Colonic mucosa (tissue), 4 donors: Measurements from ENCODE around the gene RAB11FIP3. TPM values are rescaled to one million over a fixed set of nuclear protein-coding genes. Genes with fewer than 3 reads are reported as not detected.
A peak's percentile ranks its signal among the peaks of the same experiment; 100 is the strongest.
"Not testable (repeated sequence)": the region's sequence is repeated elsewhere in the genome, so short reads cannot be mapped to it uniquely, and the experiment has no call there.

ENCODE experiments used
- DNase-seq: peaks from one replicate; pipeline ENCODE4 v3.0.0-alpha.2; 2020
- H3K27ac ChIP-seq: fragments of 200-600 bp; one replicate; pipeline ENCODE4 v1.8.0; 2021
- H3K27me3 ChIP-seq: fragments of 200-600 bp; one replicate; pipeline ENCODE4 v1.8.0; 2021
- H3K36me3 ChIP-seq: fragments of 200-600 bp; one replicate; pipeline ENCODE4 v1.8.0; 2021
- H3K4me1 ChIP-seq: fragments of 200-600 bp; one replicate; pipeline ENCODE4 v1.8.0; 2021; ENCODE audit warnings: mild to moderate bottlenecking
- H3K4me3 ChIP-seq: fragments of 200-600 bp; one replicate; pipeline ENCODE4 v1.8.0; 2021
- H3K9ac ChIP-seq, 2 donors: one replicate each; pipeline ENCODE4 v1.7.0; 2013; ENCODE audit warnings: control low read depth in 2 of 2, low read depth in 2 of 2, low read length in 2 of 2
- H3K9me3 ChIP-seq: fragments of 200-600 bp; one replicate; pipeline ENCODE4 v1.8.0; 2021
- intact Hi-C: fragments of 100-400 bp; cut with DNase I; formaldehyde crosslinking; loops from one replicate; pipeline ENCODE4 v1.14.1; 2022
- total RNA-seq, 2 donors: library from RNA; stranded (reverse); fragmentation: NEBNext Ultra II Directional in 1 of 2; extraction: Animal tissue kit (Norgen Biotek cat#: 25700) in 1 of 2; gene quantifications; one replicate each; pipeline ENCODE4 v1.2.1, GENCODE V29; 2021
- TF ChIP-seq, protein P1 (sequence below): fragments of 200-600 bp; IDR thresholded peaks from one replicate; pipeline ENCODE4 v1.8.0; 2022; ENCODE audit warnings: antibody characterized with exemption, mild to moderate bottlenecking
- donor health status: healthy.
- donor health status: DM: no; HTN: no; CAD: no.
- donor health status: DM: no; HTN: no; CAD: no.

Gene RAB11FIP3, protein sequence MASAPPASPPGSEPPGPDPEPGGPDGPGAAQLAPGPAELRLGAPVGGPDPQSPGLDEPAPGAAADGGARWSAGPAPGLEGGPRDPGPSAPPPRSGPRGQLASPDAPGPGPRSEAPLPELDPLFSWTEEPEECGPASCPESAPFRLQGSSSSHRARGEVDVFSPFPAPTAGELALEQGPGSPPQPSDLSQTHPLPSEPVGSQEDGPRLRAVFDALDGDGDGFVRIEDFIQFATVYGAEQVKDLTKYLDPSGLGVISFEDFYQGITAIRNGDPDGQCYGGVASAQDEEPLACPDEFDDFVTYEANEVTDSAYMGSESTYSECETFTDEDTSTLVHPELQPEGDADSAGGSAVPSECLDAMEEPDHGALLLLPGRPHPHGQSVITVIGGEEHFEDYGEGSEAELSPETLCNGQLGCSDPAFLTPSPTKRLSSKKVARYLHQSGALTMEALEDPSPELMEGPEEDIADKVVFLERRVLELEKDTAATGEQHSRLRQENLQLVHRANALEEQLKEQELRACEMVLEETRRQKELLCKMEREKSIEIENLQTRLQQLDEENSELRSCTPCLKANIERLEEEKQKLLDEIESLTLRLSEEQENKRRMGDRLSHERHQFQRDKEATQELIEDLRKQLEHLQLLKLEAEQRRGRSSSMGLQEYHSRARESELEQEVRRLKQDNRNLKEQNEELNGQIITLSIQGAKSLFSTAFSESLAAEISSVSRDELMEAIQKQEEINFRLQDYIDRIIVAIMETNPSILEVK
- 10 to 100 TPM; 20.9 to 22.3 TPM for total RNA-seq

- peak within 1 kb of the TSS; percentile 69 for H3K4me3 ChIP-seq
- H3K27ac ChIP-seq: peak within 1 kb of the TSS; percentile 89
- H3K9ac ChIP-seq: peak within 1 kb of the TSS; percentile 51 to 83
- H3K9me3 ChIP-seq: no peaks in the 10 kb centered on the region
- intact Hi-C loops: no loop called here
- TF ChIP-seq, protein P1, sequence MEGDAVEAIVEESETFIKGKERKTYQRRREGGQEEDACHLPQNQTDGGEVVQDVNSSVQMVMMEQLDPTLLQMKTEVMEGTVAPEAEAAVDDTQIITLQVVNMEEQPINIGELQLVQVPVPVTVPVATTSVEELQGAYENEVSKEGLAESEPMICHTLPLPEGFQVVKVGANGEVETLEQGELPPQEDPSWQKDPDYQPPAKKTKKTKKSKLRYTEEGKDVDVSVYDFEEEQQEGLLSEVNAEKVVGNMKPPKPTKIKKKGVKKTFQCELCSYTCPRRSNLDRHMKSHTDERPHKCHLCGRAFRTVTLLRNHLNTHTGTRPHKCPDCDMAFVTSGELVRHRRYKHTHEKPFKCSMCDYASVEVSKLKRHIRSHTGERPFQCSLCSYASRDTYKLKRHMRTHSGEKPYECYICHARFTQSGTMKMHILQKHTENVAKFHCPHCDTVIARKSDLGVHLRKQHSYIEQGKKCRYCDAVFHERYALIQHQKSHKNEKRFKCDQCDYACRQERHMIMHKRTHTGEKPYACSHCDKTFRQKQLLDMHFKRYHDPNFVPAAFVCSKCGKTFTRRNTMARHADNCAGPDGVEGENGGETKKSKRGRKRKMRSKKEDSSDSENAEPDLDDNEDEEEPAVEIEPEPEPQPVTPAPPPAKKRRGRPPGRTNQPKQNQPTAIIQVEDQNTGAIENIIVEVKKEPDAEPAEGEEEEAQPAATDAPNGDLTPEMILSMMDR: no peak
- no peaks in the 10 kb centered on the region for H3K4me1 ChIP-seq
- no peaks in the 10 kb centered on the region for H3K36me3 ChIP-seq
- no peaks in the 10 kb centered on the region for H3K27me3 ChIP-seq
- peak; percentile 85 for DNase-seq
Measured at GRCh38 chr16:425082-425718, at the start of gene RAB11FIP3. RAB11FIP3 (plus strand) TSS chr16:425649; CDS start chr16:426007, 358 bp downstream.

DNA sequence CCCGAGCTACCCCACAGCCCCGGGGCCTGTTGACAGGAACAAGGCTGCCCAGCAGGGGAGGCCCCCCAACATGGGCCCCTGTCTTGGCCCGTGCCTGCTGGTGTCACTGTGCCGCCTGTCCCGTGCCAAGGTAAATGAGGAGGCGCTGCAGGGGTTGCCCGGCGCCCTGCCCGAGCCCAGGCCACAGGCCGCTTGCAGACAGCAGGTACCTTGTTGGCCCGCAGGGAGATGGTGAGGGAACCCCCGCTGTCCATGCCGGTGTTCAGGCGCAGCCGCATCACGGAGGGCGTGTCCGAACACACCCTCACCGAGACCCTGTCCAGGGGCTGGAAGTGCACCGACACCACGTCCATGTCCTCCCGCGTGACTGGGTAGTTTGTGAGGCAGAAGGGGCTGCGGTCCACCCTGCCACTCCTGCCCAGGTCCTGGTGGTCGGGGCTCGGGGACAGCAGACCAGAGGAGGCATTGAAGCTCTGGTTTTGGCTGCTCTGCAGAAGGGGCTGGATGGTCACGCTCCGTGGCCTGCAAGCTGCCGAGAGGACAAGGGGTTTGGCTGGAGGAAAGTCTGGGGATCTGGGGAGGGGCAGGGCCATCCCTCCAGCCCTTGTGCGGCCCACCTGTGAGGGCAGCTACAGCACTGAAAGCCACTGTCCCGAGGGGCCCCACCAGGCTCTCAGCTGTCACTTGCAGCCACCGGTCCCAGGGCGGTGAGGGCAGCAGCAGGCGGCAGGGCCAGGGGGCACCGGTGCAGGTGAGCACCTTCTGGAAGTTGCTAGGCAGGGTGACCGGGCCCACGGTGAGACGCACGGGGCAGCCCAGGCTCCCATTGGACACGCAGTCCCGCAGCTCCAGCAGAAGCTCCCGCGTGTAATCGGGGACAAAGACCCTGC, 49.3 kb upstream of the RAB11FIP3 start:
- Histone ChIP-seq H3K9ac (no peak overlapping the region), H3K27ac (no peak overlapping the region), H3K9me3 (no peaks in the 10 kb centered on the region), H3K27me3 (no peaks in the 10 kb centered on the region), H3K4me1 (peaks cover 15% of the 10 kb centered on the region), H3K36me3 (peaks cover 8% of the 10 kb centered on the region), H3K4me3 (no peak overlapping the region)
- TF ChIP-seq, protein P1: no peak
- no peak for DNase-seq
- intact Hi-C loops: no loop called here

DNA sequence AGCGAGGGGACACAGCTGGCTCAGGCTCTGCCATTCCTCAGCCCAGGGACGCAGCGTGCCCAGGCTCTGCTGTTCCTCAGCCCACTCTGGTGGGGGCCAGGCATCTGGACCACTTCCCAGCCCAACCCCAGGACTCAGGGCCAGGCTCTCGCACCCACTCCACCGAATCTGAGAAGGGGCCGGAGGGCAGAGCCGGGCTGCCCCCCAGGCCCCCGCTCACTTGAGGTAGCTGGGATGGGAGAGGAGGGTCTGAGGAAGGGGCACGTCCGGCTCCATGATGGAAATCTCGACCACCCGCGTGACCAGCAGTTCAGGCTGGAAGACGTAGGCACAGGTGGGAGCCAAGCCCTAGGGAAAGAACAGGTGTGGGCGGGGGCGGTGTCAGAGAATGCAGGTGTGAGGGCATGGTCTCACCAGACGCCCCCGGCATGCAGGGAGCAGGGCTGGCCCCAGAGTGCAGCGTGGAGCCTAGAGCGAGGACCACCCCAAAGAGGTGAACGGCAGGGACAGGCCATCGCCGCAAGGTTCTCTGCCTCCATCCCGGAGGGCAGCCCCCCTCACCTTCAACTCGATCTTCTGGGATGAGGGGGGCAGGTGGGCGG, 48.5 kb upstream of the RAB11FIP3 start:
- H3K27me3 ChIP-seq: no peaks in the 10 kb centered on the region
- DNase-seq: no peak
- intact Hi-C loops: no loop called here
- H3K9ac ChIP-seq: no peak overlapping the region
- H3K27ac ChIP-seq: no peak overlapping the region
- peaks cover 8% of the 10 kb centered on the region for H3K36me3 ChIP-seq
- peaks cover 15% of the 10 kb centered on the region for H3K4me1 ChIP-seq
- TF ChIP-seq, protein P1: no peak
- no peak overlapping the region for H3K4me3 ChIP-seq
- no peaks in the 10 kb centered on the region for H3K9me3 ChIP-seq

- TF ChIP-seq, protein P1: no peak
- intact Hi-C loops: no loop called here
- H3K27me3 ChIP-seq: no peaks in the 10 kb centered on the region
- no peak overlapping the region for H3K27ac ChIP-seq
- no peak for DNase-seq
- H3K9ac ChIP-seq: no peak overlapping the region
- H3K9me3 ChIP-seq: no peaks in the 10 kb centered on the region
- H3K36me3 ChIP-seq: peaks cover 8% of the 10 kb centered on the region
- no peak overlapping the region for H3K4me3 ChIP-seq
- H3K4me1 ChIP-seq: peaks cover 15% of the 10 kb centered on the region
Measured at GRCh38 chr16:377419-377951, 48.0 kb upstream of the RAB11FIP3 start.

DNA sequence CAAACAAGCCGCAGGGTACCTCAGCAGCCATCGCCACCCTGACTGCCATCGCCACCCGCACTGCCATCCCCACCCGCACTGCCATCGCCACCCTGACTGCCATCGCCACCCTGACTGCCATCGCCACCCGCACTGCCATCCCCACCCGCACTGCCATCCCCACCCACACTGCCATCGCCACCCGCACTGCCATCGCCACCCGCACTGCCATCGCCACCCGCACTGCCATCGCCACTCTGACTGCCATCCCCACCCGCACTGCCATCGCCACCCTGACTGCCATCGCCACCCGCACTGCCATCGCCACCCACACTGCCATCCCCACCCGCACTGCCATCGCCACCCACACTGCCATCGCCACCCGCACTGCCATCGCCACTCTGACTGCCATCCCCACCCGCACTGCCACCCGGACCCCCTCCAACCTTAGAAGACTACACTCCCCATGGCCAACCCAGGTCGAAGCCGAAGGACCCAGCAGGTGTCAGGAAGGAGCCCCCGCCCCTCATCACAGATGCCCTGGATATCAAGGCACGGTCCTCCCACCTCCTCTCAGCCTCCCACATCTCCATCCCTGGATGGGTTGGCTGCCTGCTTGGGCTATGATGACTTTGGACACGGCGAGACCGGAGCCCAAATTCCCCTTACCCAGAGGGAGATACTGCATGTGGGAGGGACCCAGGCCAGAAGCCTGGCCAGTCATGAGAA, 47.2 kb upstream of the RAB11FIP3 start:
- DNase-seq, H3K27me3 ChIP-seq, H3K9me3 ChIP-seq, H3K36me3 ChIP-seq, H3K27ac ChIP-seq, intact Hi-C loops, H3K4me3 ChIP-seq: not testable (repeated sequence)
- peak overlapping the region in 1 of 2 donors; percentile 46 for H3K9ac ChIP-seq
- H3K4me1 ChIP-seq: peaks cover 15% of the 10 kb centered on the region
